ENCODE measurements around the gene XXYLT1.

XXYLT1 gene

DNA sequence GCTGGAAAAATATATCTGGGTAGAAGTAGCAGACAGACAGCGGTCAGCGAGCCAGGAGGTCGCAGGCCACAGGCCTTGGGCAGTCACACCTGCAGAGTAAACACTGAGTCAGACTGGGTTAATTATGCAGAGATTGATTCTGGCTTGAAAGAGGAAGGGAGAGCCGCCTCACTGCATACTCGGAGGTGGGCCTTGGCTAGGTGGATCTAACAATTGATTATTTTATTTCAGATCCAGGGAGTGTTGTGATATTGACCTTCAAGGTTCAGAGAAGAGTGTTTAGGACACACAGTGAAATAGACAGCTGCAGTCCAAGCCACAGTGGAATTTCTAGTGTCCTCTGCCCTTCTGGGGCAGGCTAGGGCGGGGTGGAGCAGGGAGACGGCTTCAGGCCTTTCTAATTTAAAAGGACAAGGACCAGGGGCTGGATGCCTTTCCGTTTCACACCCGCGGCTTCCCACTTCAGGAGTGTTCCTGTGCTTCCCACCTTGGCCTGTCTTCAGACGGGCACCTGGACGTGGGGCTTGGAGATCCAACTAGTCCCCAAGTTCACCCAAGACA is 237.3 kb downstream of the XXYLT1 start:
- POLR2A ChIA-PET, result no interaction called here
- TF ChIP-seq, protein P1, sequence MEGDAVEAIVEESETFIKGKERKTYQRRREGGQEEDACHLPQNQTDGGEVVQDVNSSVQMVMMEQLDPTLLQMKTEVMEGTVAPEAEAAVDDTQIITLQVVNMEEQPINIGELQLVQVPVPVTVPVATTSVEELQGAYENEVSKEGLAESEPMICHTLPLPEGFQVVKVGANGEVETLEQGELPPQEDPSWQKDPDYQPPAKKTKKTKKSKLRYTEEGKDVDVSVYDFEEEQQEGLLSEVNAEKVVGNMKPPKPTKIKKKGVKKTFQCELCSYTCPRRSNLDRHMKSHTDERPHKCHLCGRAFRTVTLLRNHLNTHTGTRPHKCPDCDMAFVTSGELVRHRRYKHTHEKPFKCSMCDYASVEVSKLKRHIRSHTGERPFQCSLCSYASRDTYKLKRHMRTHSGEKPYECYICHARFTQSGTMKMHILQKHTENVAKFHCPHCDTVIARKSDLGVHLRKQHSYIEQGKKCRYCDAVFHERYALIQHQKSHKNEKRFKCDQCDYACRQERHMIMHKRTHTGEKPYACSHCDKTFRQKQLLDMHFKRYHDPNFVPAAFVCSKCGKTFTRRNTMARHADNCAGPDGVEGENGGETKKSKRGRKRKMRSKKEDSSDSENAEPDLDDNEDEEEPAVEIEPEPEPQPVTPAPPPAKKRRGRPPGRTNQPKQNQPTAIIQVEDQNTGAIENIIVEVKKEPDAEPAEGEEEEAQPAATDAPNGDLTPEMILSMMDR (IDR thresholded peaks at IDR 0.05; ENCODE audit: control extremely low read depth, extremely low read depth, low read depth, missing control alignments), result no peak
- DNase-seq (ENCODE audit: extremely low spot score), result no peak
- CTCF ChIA-PET, result no interaction called here

DNA sequence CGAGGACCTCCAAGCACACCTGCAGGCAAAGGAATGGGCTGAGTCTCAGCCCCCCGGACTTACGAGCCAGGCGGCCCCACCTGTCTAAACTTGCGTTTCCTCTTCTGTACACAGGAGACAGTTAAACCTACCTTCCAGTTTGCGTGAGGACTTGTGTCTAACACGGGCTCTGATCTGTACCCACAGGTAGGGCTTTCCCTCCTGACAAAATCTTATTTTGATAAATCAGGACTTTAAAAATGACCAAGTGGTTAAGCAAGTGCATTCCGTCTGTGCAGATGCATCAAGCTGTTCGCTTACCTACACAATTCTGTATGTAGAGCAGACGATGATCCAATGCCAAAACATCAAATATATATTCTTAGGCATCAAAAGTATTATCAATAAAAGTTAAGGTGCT is 238.0 kb downstream of the XXYLT1 start:
- ChIA-PET POLR2A (no interaction called here), CTCF (no interaction called here)
- DNase-seq (ENCODE audit: extremely low spot score), result no peak
- TF ChIP-seq, protein P1 (IDR thresholded peaks at IDR 0.05; ENCODE audit: control extremely low read depth, extremely low read depth, low read depth, missing control alignments), result no peak

DNA sequence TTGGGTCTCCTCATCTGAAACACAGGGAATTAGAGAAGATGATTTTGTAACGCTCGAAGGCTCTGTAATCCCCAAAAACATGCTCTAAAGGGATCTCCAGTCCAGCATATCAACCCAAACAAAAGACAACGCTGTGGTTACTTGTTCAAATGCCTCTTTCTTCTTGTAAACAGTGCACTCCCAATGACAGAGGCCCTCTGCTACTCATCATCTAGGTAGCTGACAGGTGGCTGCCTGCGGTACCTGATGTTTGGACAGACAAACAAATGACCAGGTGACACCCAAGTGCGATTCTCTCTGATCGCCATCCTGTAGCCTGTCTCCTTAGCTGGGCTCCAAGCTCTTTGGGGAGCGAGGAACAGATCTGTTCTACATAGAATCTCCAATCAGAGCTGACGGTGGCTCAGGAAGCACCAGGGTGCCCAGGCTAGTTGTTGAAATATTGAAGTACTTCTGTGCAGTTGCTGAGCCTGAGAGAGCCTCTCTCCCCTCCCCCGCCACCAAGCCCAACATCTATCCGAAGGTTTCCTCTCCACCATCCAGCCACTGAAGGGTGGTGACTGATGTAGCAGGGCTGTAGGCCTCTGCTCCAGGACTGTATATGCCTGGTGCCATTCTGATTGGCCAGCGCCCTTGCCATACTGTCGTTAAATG is 238.7 kb downstream of the XXYLT1 start:
- ChIA-PET CTCF (interaction anchor here (1.5 to 2.0 kb wide), 2 partner anchors 18 kb away, joined by 4 to 7 read pairs; no protein-coding TSS in a partner anchor), POLR2A (no interaction called here)
- DNase-seq (ENCODE audit: extremely low spot score), result no peak
- TF ChIP-seq, protein P1 (IDR thresholded peaks at IDR 0.05; ENCODE audit: control extremely low read depth, extremely low read depth, low read depth, missing control alignments), result no peak

DNA sequence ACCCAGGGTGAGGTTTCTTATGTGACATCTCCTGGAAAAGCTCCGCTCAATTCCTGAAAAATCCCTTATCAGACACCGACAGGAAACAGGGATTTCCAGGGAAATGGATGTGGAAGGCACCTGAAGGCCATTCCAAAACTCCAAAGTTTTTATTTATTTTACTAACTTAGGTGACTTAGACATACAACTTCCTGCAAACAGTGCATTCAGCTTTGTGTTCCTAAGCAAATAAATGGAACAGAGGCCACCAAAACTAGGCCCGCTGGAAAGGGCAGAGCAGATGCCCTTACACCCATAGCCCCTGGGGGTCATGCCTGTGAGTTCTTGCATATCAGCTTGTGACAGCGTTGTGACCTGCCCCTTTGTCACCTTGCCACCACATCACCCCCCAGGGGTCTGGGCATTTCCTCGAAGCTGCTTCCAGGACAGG is 239.4 kb downstream of the XXYLT1 start:
- TF ChIP-seq, protein P1 (IDR thresholded peaks at IDR 0.05; ENCODE audit: control extremely low read depth, extremely low read depth, low read depth, missing control alignments), result no peak
- CTCF ChIA-PET, result interaction anchor here (1.3 to 2.0 kb wide), 4 partner anchors 16 to 75 kb away, joined by 3 to 7 read pairs (median 4); no protein-coding TSS in a partner anchor
- DNase-seq (ENCODE audit: extremely low spot score), result no peak
- POLR2A ChIA-PET, result interaction anchor here (0.6 kb wide), 1 partner anchor 714 kb away, joined by 4 read pairs; no protein-coding TSS in a partner anchor

DNA sequence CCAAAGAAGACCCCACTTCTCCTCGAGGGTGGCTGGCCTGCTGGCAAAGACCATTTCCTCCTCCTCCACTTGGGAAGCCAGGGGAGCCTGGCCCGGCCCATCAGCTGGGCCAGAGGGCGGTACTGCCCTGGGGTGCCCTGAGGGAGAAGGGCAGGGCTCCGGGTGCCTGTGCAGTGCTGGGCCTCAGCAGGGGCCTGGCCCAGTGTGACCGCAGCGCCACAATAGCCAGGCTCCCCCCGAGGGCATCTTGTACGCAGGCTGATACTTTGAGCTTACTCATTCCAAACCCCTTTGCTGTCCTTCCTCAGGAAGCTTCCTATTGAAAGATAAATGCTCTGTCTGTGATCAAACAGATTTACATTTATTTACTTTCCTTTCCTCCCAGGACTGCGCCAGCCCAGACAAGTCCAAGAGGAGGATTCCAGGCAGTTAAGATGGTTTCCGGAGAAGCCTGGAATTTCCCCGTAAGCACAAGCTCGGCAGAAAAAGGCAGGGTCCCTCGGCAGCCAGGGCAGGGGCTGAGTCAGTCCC is 240.1 kb downstream of the XXYLT1 start:
- ChIA-PET CTCF (interaction anchor here (1.3 to 2.0 kb wide), 5 partner anchors 9 to 75 kb away, joined by 3 to 7 read pairs (median 3); no protein-coding TSS in a partner anchor), POLR2A (no interaction called here)
- TF ChIP-seq, protein P1 (IDR thresholded peaks at IDR 0.05; ENCODE audit: control extremely low read depth, extremely low read depth, low read depth, missing control alignments), result no peak
- no peak for DNase-seq (ENCODE audit: extremely low spot score)

DNA sequence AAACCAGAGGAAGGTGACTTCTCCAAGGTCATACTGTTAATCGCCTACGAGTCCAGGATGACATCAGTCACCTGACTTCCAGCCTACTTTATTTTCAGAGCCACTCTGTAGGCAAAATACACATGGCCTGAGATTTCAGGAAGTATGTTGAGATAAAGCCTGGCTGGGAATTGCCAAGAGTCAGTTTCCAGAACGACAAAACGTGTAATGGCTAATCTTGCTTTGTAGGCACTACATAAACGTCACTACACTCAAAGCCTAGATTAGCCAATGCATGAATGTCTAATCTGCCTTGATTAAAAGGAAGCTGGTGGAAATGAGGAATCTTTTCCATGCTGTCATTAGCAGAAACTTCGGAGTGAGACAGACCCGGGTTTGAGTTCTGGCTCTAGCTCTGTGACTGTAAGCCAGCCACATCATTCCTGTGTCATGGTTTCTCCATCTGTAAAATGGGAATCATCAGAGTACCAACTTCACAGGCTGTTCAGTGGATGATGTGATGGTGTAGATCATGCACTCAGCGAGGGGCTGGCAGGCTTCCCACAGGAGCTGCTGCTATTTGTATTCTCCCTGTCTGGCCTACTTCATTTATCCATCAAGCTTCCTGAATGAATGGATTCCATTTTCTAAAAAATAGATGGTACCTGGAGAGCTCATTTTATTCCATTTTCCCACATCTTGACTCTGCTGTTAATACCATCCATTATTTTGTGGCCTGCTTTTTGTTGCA is 241.9 kb downstream of the XXYLT1 start:
- TF ChIP-seq, protein P1 (IDR thresholded peaks at IDR 0.05; ENCODE audit: control extremely low read depth, extremely low read depth, low read depth, missing control alignments), result no peak
- CTCF ChIA-PET, result no interaction called here
- POLR2A ChIA-PET, result no interaction called here
- DNase-seq (ENCODE audit: extremely low spot score), result no peak

Measured in GM10248 (cell line).